Upper lobe of left lung (tissue), 6 donors: ENCODE data around the gene TSPOAP1. TPM values are rescaled to one million over a fixed set of nuclear protein-coding genes. Genes with fewer than 3 reads are reported as not detected.

Source experiments
- ATAC-seq, 2 donors: fragments of 200-7000 bp; cut with Tn5 transposase; one replicate each; pipeline ENCODE4 v1.9.1; 2022; ENCODE audit warnings: mild to moderate bottlenecking in 2 of 2, moderate library complexity in 2 of 2; ENCODE audit not compliant: low FRiP score in 2 of 2
- DNase-seq, 2 donors: peaks; one replicate each; pipeline ENCODE4 v3.0.0-alpha.2; 2019 to 2020
- H3K27ac ChIP-seq, 4 donors: fragments of 200-600 bp; sonication (generic); one replicate each; pipeline ENCODE4 v1.5.1; 2016 to 2019
- H3K27me3 ChIP-seq, 4 donors: fragments of 200-600 bp; sonication (generic); one replicate each; pipeline ENCODE4 v1.5.1; 2017 to 2019
- H3K36me3 ChIP-seq, 4 donors: fragments of 200-600 bp; sonication (generic); one replicate each; pipeline ENCODE4 v1.5.1; 2016 to 2019
- H3K4me1 ChIP-seq, 4 donors: fragments of 200-600 bp; sonication (generic); one replicate each; pipeline ENCODE4 v1.5.1; 2018 to 2019
- H3K4me3 ChIP-seq, 4 donors: fragments of 200-600 bp; sonication (generic); one replicate each; pipeline ENCODE4 v1.5.1; 2017 to 2019; ENCODE audit warnings: mild to moderate bottlenecking in 2 of 4, moderate library complexity in 1 of 4
- H3K9me3 ChIP-seq, 4 donors: fragments of 200-600 bp; sonication (generic); one replicate each; pipeline ENCODE4 v1.5.1; 2018 to 2019
- CTCF ChIP-seq, 6 experiments: fragments of 450-650 bp in 4 of 6; fragments of 200-600 bp in 2 of 6; sonication (generic) in 2 of 6; IDR thresholded peaks; one replicate each; pipeline ENCODE4 v1.5.1; 2016 to 2019; ENCODE audit warnings: antibody characterized with exemption in 6 of 6
- EP300 ChIP-seq, 4 donors: sonication (generic); formaldehyde crosslinking; IDR thresholded peaks; one replicate each; pipeline ENCODE4 v1.5.1; 2017; ENCODE audit warnings: antibody characterized with exemption in 4 of 4, control low read depth in 2 of 4
- POLR2A ChIP-seq, 4 donors: fragments of 450-650 bp; IDR thresholded peaks; one replicate each; pipeline ENCODE4 v1.5.1; 2016 to 2017; ENCODE audit warnings: antibody characterized with exemption in 4 of 4, mild to moderate bottlenecking in 2 of 4
- POLR2AphosphoS5 ChIP-seq, 2 donors: sonication (generic); formaldehyde crosslinking; IDR thresholded peaks; one replicate each; pipeline ENCODE4 v1.5.1; 2017; ENCODE audit warnings: antibody characterized with exemption in 2 of 2
- WGBS, 2 donors: methylation state at CpG; one replicate each; pipeline ENCODE4 v1.1.5; 2017 to 2018; 5-methylcytosine and 5-hydroxymethylcytosine counted together
- total RNA-seq, 6 donors: library from RNA; depleted of rRNA in 4 of 6; stranded (reverse); fragments of >200 nt in 4 of 6; gene quantifications; one replicate each; pipeline versions ENCODE4 v1.1.0 to v1.2.1, GENCODE V29; 2016 to 2021
- donor health status: DM: no; HTN: no; CAD: no; lungs with moderate emphysema.
- donor health status: DM: no; HTN: yes; CAD: no; lungs with severe emphysema.

TSPOAP1 gene
- total RNA-seq, 6 donors from 2014 or later: 14.0 to 50.3 (median 24.1) TPM

- no peak for TF ChIP-seq POLR2A (IDR thresholded peaks at IDR 0.05)
- TF ChIP-seq CTCF (IDR thresholded peaks at IDR 0.05): no peak
- TF ChIP-seq EP300 (IDR thresholded peaks at IDR 0.05): no peak
- no peak for TF ChIP-seq POLR2AphosphoS5 (IDR thresholded peaks at IDR 0.05)
- 71 to 76% methylated on average over 13 to 15 of the region's 15 CpGs for WGBS, 2 donors
- no peaks in the 10 kb centered on the region for H3K27me3 ChIP-seq
- H3K4me1 ChIP-seq: no peaks in the 10 kb centered on the region
- no peaks in the 10 kb centered on the region for H3K36me3 ChIP-seq
- DNase-seq (no peak), ATAC-seq (no peak)
- no peak overlapping the region for H3K27ac ChIP-seq
- no peak overlapping the region for H3K4me3 ChIP-seq
- no peaks in the 10 kb centered on the region for H3K9me3 ChIP-seq
Measured at GRCh38 chr17:58270476-58271215, 57.9 kb downstream of the TSPOAP1 start.

DNA sequence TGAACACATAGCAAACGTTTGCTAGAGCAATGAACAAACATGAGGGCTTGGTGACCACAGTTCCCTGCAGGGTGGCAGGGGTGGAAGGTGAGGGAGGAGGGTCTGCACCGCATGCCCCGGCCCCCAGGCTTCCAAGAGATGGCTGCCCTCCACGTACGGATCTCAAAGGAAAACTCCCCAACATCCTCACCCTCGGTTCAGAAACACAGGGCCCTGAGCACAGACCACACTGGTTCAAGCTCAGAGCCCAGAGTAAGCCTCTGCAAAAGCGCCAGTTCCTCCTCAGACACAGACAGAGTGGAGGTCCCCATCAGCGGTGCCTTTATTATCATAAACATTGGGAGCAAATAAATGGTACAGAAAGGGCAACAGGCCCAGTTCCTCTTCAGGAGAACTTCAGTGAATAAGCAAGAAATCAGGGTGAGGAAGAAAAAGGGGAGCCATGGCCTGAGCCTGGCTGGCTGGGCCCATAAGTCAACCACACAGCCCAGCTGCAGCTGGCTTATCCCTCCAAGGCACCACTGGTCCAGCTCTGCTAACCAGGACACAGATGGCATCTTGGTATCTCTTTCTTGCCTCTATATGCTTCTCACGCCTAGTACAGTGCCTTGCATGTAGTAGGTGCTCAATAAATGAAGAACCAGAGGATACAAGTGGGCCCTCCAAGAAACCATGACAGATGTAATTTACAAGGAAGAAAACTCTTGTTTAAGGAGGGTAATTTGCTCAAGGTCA lies 58.9 kb downstream of the TSPOAP1 start:
- H3K27me3 ChIP-seq: no peaks in the 10 kb centered on the region
- H3K36me3 ChIP-seq: no peaks in the 10 kb centered on the region
- no peaks in the 10 kb centered on the region for H3K9me3 ChIP-seq
- WGBS, 2 donors: 71 to 72% methylated on average over 8 to 9 of the region's 9 CpGs
- no peak overlapping the region for H3K4me3 ChIP-seq
- H3K4me1 ChIP-seq: no peaks in the 10 kb centered on the region
- no peak overlapping the region for H3K27ac ChIP-seq
- ATAC-seq (no peak), DNase-seq (no peak)
- no peak for TF ChIP-seq POLR2A (IDR thresholded peaks at IDR 0.05)
- no peak for TF ChIP-seq EP300 (IDR thresholded peaks at IDR 0.05)
- no peak for TF ChIP-seq CTCF (IDR thresholded peaks at IDR 0.05)

- ATAC-seq (no peak), DNase-seq (no peak)
- Histone ChIP-seq H3K4me1 (no peaks in the 10 kb centered on the region), H3K27ac (no peak overlapping the region), H3K27me3 (no peaks in the 10 kb centered on the region), H3K9me3 (no peaks in the 10 kb centered on the region), H3K36me3 (no peaks in the 10 kb centered on the region), H3K4me3 (no peak overlapping the region)
- whole genome bisulfite sequencing, 2 donors: 65 to 78% methylated on average over 4 to 6 of the region's 6 CpGs
- TF ChIP-seq CTCF (IDR thresholded peaks at IDR 0.05) (no peak), POLR2AphosphoS5 (IDR thresholded peaks at IDR 0.05) (no peak), EP300 (IDR thresholded peaks at IDR 0.05) (no peak), POLR2A (IDR thresholded peaks at IDR 0.05) (no peak)
Measured at GRCh38 chr17:58268774-58269556, 59.6 kb downstream of the TSPOAP1 start.

DNA sequence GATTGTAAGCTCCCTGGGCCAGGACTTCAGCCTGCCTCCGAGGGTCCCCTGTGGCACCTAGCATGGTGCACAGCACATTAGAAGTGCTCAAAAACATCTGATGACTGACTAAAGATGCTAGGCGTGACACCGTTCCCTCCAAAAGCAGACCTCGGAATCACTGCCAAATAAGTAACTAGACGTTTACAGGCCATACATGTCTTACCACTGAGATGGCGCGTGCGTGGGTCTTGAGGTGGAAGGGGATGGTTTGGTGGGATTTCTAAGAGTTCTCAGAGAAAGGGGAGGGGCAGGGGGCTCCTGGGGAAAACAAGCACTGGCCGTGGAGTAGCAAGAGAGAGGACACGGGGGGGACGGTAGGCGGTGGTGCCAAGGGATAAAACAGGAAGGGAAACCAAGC lies 60.3 kb downstream of the TSPOAP1 start:
- ATAC-seq (no peak), DNase-seq (no peak)
- Histone ChIP-seq H3K36me3 (no peaks in the 10 kb centered on the region), H3K9me3 (no peaks in the 10 kb centered on the region), H3K27ac (no peak overlapping the region), H3K27me3 (no peaks in the 10 kb centered on the region), H3K4me1 (no peaks in the 10 kb centered on the region), H3K4me3 (no peak overlapping the region)
- WGBS, 2 donors: 76 to 77% methylated on average over 12 of the region's 12 CpGs
- TF ChIP-seq CTCF (IDR thresholded peaks at IDR 0.05) (no peak), POLR2AphosphoS5 (IDR thresholded peaks at IDR 0.05) (no peak), EP300 (IDR thresholded peaks at IDR 0.05) (no peak), POLR2A (IDR thresholded peaks at IDR 0.05) (no peak)
